HepG2 (cell line): ENCODE data around the gene ZNF747. TPM values are rescaled to one million over a fixed set of nuclear protein-coding genes. Genes with fewer than 3 reads are reported as not detected.

Source experiments
- AHR ChIP-seq: IDR thresholded peaks from 2 replicates; pipeline ENCODE4 v1.6.1; 2018; ENCODE audit warnings: missing genetic modification reagents, missing compliant biosample characterization
- ATF6 ChIP-seq: sonication (generic); formaldehyde crosslinking; conservative IDR thresholded peaks from 2 replicates; pipeline ENCODE4 v1.4.0; 2020; ENCODE audit warnings: missing genetic modification reagents
- ISX ChIP-seq: sonication (generic); formaldehyde crosslinking; conservative IDR thresholded peaks from 2 replicates; pipeline ENCODE4 v1.5.0; 2020; ENCODE audit warnings: missing genetic modification reagents
- MTERF4 ChIP-seq: sonication (generic); formaldehyde crosslinking; IDR thresholded peaks from 2 replicates; pipeline ENCODE4 v1.8.0; 2023; ENCODE audit warnings: mild to moderate bottlenecking, missing genetic modification reagents
- SETDB1 ChIP-seq: sonication (generic); formaldehyde crosslinking; IDR thresholded peaks from 2 replicates; pipeline ENCODE4 v1.5.1; 2020; ENCODE audit warnings: missing genetic modification reagents, mild to moderate bottlenecking, borderline replicate concordance
- ZBTB26 ChIP-seq: IDR thresholded peaks from 2 replicates; pipeline ENCODE4 v1.6.1; 2016; ENCODE audit warnings: missing compliant biosample characterization, missing genetic modification reagents, borderline replicate concordance
- ZEB1 ChIP-seq: IDR thresholded peaks from 2 replicates; pipeline ENCODE4 v1.6.1; 2012; ENCODE audit warnings: mild to moderate bottlenecking, low read depth, inconsistent platforms; ENCODE audit not compliant: insufficient replicate concordance
- ZNF143 ChIP-seq: sonication (generic); formaldehyde crosslinking; IDR thresholded peaks from 2 replicates; pipeline ENCODE4 v1.4.0; 2020; ENCODE audit warnings: missing genetic modification reagents
- ZNF263 ChIP-seq: sonication (generic); formaldehyde crosslinking; IDR thresholded peaks from 2 replicates; pipeline ENCODE4 v1.4.0; 2020; ENCODE audit warnings: missing genetic modification reagents
- ZNF33A ChIP-seq: sonication (generic); formaldehyde crosslinking; IDR thresholded peaks from 2 replicates; pipeline ENCODE4 v1.5.1; 2020; ENCODE audit warnings: missing genetic modification reagents, mild to moderate bottlenecking, moderate library complexity, borderline replicate concordance
- ZNF510 ChIP-seq: sonication (generic); formaldehyde crosslinking; IDR thresholded peaks from 2 replicates; pipeline ENCODE4 v1.4.0; 2020; ENCODE audit warnings: low read depth, mild to moderate bottlenecking, missing genetic modification reagents
- ZNF577 ChIP-seq: sonication (generic); formaldehyde crosslinking; IDR thresholded peaks from 2 replicates; pipeline ENCODE4 v1.4.0; 2020; ENCODE audit warnings: mild to moderate bottlenecking, low read depth, missing genetic modification reagents, borderline replicate concordance
- ZNF598 ChIP-seq: sonication (generic); formaldehyde crosslinking; IDR thresholded peaks from 2 replicates; pipeline ENCODE4 v1.5.1; 2020; ENCODE audit warnings: mild to moderate bottlenecking, missing genetic modification reagents, borderline replicate concordance
- ZNF713 ChIP-seq: sonication (generic); formaldehyde crosslinking; IDR thresholded peaks from 2 replicates; pipeline ENCODE4 v1.4.0; 2020; ENCODE audit warnings: mild to moderate bottlenecking, missing genetic modification reagents
- ZNF878 ChIP-seq: sonication (generic); formaldehyde crosslinking; IDR thresholded peaks from 2 replicates; pipeline ENCODE4 v1.8.1; 2023; ENCODE audit warnings: mild to moderate bottlenecking, missing genetic modification reagents, moderate library complexity
- ZNF883 ChIP-seq: sonication (generic); formaldehyde crosslinking; IDR thresholded peaks from 2 replicates; pipeline ENCODE4 v1.5.1; 2020; ENCODE audit warnings: mild to moderate bottlenecking, missing genetic modification reagents; ENCODE audit errors: not compliant biosample characterization
- polyA plus RNA-seq, 8 experiments: library from polyadenylated mRNA; depleted of rRNA in 3 of 8; stranded (reverse) in 7 of 8; unstranded in 1 of 8; fragments of >200 nt; fragmentation: Illumina TruSeq in 4 of 8; extraction: Trizol in 4 of 8; gene quantifications; 2 replicates each; pipeline versions ENCODE4 v1.2.1 to v1.2.3, GENCODE V29; 2011 to 2016; ENCODE audit warnings: low read depth in 4 of 8, missing spikeins in 1 of 8, mixed read lengths in 1 of 8; ENCODE audit not compliant: insufficient read depth in 1 of 8
- total RNA-seq, 5 experiments: library from RNA; depleted of rRNA; stranded (reverse); fragments of >200 nt; fragmentation: Illumina TruSeq; extraction: Trizol; gene quantifications; 2 replicates each; pipeline ENCODE4 v1.2.3, GENCODE V29; 2016; ENCODE audit warnings: low read depth in 1 of 5
- TF ChIP-seq, protein P1 (sequence below): sonication (generic); formaldehyde crosslinking; IDR thresholded peaks from 2 replicates; pipeline ENCODE4 v1.5.1; 2020; ENCODE audit warnings: mild to moderate bottlenecking, moderate library complexity, missing genetic modification reagents

ZNF747 gene
- total and polyA plus RNA-seq, 2 of the 13 experiments (the other 11 are each of a cell fraction or from before 2014, with no cell fraction given), result 7.2 to 10.2 TPM

- TF ChIP-seq ZBTB26 (CRISPR knock-in tag) (peak; percentile 32; the same call in 1 of the 2 replicates), ISX (CRISPR knock-in tag) (no peak), ZNF878 (CRISPR knock-in tag) (peak; percentile 80), ZEB1 (peak; percentile 35), ZNF263 (CRISPR knock-in tag) (peak; percentile 32; the same call in 1 of the 2 replicates), ZNF143 (CRISPR knock-in tag) (0 out of 2 replicates have a peak, but pooled peaks have one; percentile 13), SETDB1 (no peak), AHR (0 out of 2 replicates have a peak, but pooled peaks have one; percentile 21), ZNF713 (CRISPR knock-in tag) (0 out of 2 replicates have a peak, but pooled peaks have one; percentile 14), ZNF510 (CRISPR knock-in tag) (no peak), ZNF577 (CRISPR knock-in tag) (0 out of 2 replicates have a peak, but pooled peaks have one; percentile 32), ZNF883 (no peak), ATF6 (no peak), MTERF4 (CRISPR knock-in tag) (no peak), ZNF598 (CRISPR knock-in tag) (no peak), ZNF33A (no peak)
- TF ChIP-seq, protein P1, sequence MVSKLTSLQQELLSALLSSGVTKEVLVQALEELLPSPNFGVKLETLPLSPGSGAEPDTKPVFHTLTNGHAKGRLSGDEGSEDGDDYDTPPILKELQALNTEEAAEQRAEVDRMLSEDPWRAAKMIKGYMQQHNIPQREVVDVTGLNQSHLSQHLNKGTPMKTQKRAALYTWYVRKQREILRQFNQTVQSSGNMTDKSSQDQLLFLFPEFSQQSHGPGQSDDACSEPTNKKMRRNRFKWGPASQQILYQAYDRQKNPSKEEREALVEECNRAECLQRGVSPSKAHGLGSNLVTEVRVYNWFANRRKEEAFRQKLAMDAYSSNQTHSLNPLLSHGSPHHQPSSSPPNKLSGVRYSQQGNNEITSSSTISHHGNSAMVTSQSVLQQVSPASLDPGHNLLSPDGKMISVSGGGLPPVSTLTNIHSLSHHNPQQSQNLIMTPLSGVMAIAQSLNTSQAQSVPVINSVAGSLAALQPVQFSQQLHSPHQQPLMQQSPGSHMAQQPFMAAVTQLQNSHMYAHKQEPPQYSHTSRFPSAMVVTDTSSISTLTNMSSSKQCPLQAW (CRISPR knock-in tag), result peak; percentile 70; the same call in 1 of the 2 replicates
Observed at GRCh38 chr16:30570636-30571444, 36.2 kb upstream of the ZNF747 start (continued).
